Calu3 (cell line): ENCODE results near the gene RIOK3. TPM values are rescaled to one million over a fixed set of nuclear protein-coding genes. Genes with fewer than 3 reads are reported as not detected.
"Not testable (repeated sequence)": the region's sequence is repeated elsewhere in the genome, so short reads cannot be mapped to it uniquely, and the experiment has no call there.

Experiments
- BruUV-seq: library from RNA; stranded (reverse); fragments of 400-500 nt; replicated peaks from 2 replicates; lab custom pipeline; 2021; lab: Mats Ljungman, UMichigan
- CTCF ChIA-PET: fragments of 300-600 bp; sonication (Branson Sonifier 250); formaldehyde crosslinking; loops from one replicate; lab custom pipeline; 2022; ENCODE audit warnings: antibody characterized with exemption; lab: Charles Lee
- DNase-seq: peaks from one replicate; pipeline ENCODE4 v3.0.0; 2022
- H3K27ac Mint-ChIP-seq: one replicate; pipeline ENCODE4 v1.8.0; 2022; ENCODE audit warnings: mixed read lengths; ENCODE audit not compliant: unreplicated experiment
- H3K27me3 Mint-ChIP-seq: one replicate; pipeline ENCODE4 v1.8.0; 2022; ENCODE audit warnings: mixed read lengths; ENCODE audit not compliant: unreplicated experiment
- H3K36me3 Mint-ChIP-seq: one replicate; pipeline ENCODE4 v1.8.0; 2022; ENCODE audit warnings: mild to moderate bottlenecking, moderate library complexity, mixed read lengths; ENCODE audit not compliant: insufficient read depth, unreplicated experiment
- H3K4me1 Mint-ChIP-seq: one replicate; pipeline ENCODE4 v1.8.0; 2022; ENCODE audit warnings: mild to moderate bottlenecking, low read depth, mixed read lengths; ENCODE audit not compliant: unreplicated experiment
- H3K4me3 Mint-ChIP-seq: one replicate; pipeline ENCODE4 v1.8.0; 2022; ENCODE audit warnings: mild to moderate bottlenecking, low read depth, moderate library complexity, mixed read lengths; ENCODE audit not compliant: unreplicated experiment
- H3K9me3 Mint-ChIP-seq: one replicate; pipeline ENCODE4 v1.8.0; 2022; ENCODE audit warnings: low read depth, mixed read lengths; ENCODE audit not compliant: unreplicated experiment
- CTCF ChIP-seq: fragments of 200-600 bp; IDR thresholded peaks from one replicate; pipeline ENCODE4 v1.8.0; 2022; ENCODE audit warnings: antibody characterized with exemption; ENCODE audit not compliant: unreplicated experiment
- intact Hi-C: fragments of 100-400 bp; cut with micrococcal nuclease; formaldehyde crosslinking; loops from one replicate; pipeline ENCODE4 v1.10.0; 2022; ENCODE audit not compliant: unreplicated experiment
- total RNA-seq: library from RNA; stranded (reverse); gene quantifications from 2 replicates; pipeline ENCODE4 v1.2.3, GENCODE V29; 2022

Gene RIOK3
- total RNA-seq, 1 experiment from 2014 or later, result 91.1 TPM

DNA sequence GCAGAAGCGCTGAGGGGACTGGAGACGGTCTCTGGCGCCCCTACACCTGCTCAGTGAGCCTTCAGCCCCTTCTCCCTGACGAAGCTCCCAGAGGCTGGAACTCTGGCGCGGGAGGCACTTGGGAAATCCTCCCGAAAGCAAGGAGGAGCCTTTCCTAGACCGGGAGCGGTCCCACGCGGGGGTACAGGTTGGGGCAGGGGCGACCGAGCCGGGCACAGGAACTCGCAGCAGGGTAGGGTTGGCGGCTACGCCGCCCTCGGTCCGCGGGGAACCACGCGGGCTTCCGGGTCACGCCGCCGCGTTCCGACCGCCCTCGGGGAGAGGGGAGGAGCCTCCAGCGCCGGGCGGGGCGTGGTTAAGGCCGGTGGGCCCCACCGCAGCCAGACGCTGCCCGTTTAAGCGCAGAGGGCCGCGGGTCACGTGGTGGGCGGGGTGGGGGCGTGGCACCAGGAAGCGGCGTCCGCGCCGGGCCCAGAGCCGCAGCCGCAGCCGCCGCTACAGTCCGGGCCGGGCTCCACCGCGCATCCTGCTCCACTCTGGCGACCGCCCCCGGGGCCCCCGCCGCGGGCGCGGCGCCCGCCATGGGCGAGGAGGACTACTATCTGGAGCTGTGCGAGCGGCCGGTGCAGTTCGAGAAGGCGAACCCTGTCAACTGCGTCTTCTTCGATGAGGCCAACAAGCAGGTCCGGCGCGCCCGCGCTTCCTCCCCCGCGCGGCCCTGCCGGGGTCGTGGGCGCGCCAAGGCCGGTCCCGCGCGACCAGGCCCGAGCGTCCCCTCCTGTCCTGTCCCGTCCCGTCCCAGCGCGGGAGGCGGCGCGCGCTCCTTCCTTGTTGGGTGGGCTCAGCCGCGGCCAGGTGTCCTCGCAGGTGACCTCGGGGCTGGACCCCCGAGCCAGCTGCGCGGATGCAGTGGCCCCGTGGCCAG, 50.2 kb downstream of the RIOK3 start, which contains the start of gene RMC1:
TSS of gene RMC1 (plus strand) at position 474 of the 925 bp plus-strand sequence. CDS start at position 582, 108 bp downstream.
- CTCF ChIA-PET, result no interaction called here
- peaks cover 32% of the 10 kb centered on the region for H3K36me3 Mint-ChIP-seq
- no peaks in the 10 kb centered on the region for H3K9me3 Mint-ChIP-seq
- H3K4me1 Mint-ChIP-seq, result peaks cover 17% of the 10 kb centered on the region
- H3K4me3 Mint-ChIP-seq, result peak within 1 kb of the TSS; percentile 96
- peak; percentile 98 for DNase-seq
- intact Hi-C loops, result loop anchor here (5.0 kb wide), 2 partner anchors 209 to 309 kb away; no protein-coding TSS in a partner anchor
- TF ChIP-seq CTCF, result no peak
- no TSS peak for BruUV-seq
- H3K27me3 Mint-ChIP-seq, result no peaks in the 10 kb centered on the region
- peak within 1 kb of the TSS; percentile 87 for H3K27ac Mint-ChIP-seq

DNA sequence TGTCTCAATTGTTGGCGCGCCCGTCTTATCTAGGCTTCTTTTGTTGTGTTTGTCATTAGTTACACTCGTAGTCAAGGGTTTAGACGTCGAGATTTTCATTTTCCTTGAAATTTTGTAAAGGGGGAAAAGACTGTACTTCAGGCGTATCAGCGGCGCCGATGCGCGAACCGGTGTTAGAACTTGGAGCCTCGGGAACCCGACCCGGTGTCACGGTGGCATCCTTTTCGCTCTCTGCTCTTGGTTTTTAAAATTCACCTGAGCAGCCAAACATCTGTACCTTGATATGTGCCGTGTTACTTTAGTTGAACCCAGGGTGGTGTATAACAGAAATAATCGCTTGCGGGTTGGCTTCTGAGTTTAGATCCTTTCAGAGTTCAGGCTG, 50.9 kb downstream of the RIOK3 start:
- CTCF ChIA-PET, result no interaction called here
- TF ChIP-seq CTCF, result no peak
- H3K36me3 Mint-ChIP-seq, result peaks cover 32% of the 10 kb centered on the region
- intact Hi-C loops, result loop anchor here (5.0 kb wide), 2 partner anchors 208 to 308 kb away; no protein-coding TSS in a partner anchor
- peaks cover 17% of the 10 kb centered on the region for H3K4me1 Mint-ChIP-seq
- no peak for DNase-seq
- H3K9me3 Mint-ChIP-seq, result no peaks in the 10 kb centered on the region
- H3K27ac Mint-ChIP-seq, result peak overlapping the region; percentile 87
- no peaks in the 10 kb centered on the region for H3K27me3 Mint-ChIP-seq
- H3K4me3 Mint-ChIP-seq, result peak overlapping the region; percentile 96
- no TSS peak for BruUV-seq

GRCh38 chr18:23504720-23505119, 51.6 kb downstream of the RIOK3 start:
- intact Hi-C loops, result loop anchor here (5.0 kb wide), 2 partner anchors 208 to 308 kb away; no protein-coding TSS in a partner anchor
- CTCF ChIA-PET, result no interaction called here
- Mint-ChIP-seq H3K27me3 (no peaks in the 10 kb centered on the region), H3K4me3 (peak overlapping the region; percentile 96), H3K9me3 (no peaks in the 10 kb centered on the region), H3K27ac (no peak overlapping the region), H3K36me3 (peaks cover 32% of the 10 kb centered on the region), H3K4me1 (peaks cover 17% of the 10 kb centered on the region)
- no peak for DNase-seq
- no peak for TF ChIP-seq CTCF
- no TSS peak for BruUV-seq

- no peak for TF ChIP-seq CTCF
- Mint-ChIP-seq H3K4me1 (peaks cover 17% of the 10 kb centered on the region), H3K27ac (no peak overlapping the region), H3K36me3 (peaks cover 41% of the 10 kb centered on the region), H3K27me3 (no peaks in the 10 kb centered on the region), H3K4me3 (no peak overlapping the region), H3K9me3 (no peaks in the 10 kb centered on the region)
- no TSS peak for BruUV-seq
- no peak for DNase-seq
- CTCF ChIA-PET, result no interaction called here
- intact Hi-C loops, result no loop called here
Measured at GRCh38 chr18:23506393-23506792, 53.3 kb downstream of the RIOK3 start.

DNA sequence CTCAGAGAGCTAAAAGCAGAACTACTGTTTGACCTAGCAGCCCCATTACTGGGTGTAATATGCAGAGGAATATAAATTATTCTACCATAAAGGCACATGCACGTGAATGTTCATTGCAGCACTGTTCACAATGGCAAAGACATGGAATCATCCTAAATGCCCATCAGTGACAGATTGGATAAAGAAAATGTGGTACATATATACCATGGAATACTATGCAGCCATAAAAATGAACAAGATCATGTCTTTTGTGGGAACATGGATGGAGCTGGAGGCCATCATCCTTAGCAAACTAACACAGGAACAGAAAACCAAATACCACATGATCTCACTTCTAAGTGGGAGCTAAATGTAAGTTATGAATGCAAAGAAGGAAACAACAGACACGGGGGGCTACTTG, 57.8 kb downstream of the RIOK3 start:
- CTCF ChIA-PET, result interaction anchor here (0.5 kb wide), 1 partner anchor 37 kb away, joined by 8 read pairs; no protein-coding TSS in a partner anchor
- H3K27me3 Mint-ChIP-seq, intact Hi-C loops, DNase-seq, H3K9me3 Mint-ChIP-seq, H3K4me1 Mint-ChIP-seq, H3K4me3 Mint-ChIP-seq, BruUV-seq, H3K27ac Mint-ChIP-seq: not testable (repeated sequence)
- peaks cover 23% of the 10 kb centered on the region for H3K36me3 Mint-ChIP-seq

DNA sequence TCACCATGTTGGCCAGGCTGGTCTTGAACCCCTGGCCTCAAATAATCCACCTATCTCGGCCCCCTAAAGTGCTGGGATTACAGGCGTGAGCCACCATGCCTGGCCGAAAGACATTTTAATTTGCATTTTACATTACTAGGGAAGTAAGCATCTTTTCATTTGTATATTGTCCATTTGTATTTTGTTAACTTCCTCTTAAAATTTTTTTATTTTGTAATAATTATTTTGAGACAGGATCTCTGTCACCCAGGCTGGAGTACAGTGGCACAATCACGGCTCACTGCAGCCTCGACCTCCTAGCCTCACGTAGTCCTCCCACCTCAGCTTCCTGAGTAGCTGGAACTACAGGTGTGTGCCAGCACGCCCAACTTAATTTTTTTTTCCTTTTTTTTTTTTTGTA, 59.1 kb downstream of the RIOK3 start:
- H3K27me3 Mint-ChIP-seq, H3K27ac Mint-ChIP-seq, intact Hi-C loops, H3K9me3 Mint-ChIP-seq, H3K4me1 Mint-ChIP-seq, DNase-seq, BruUV-seq, H3K4me3 Mint-ChIP-seq: not testable (repeated sequence)
- H3K36me3 Mint-ChIP-seq, result peaks cover 28% of the 10 kb centered on the region
- CTCF ChIA-PET, result interaction anchor here (0.7 kb wide), 1 partner anchor 50 kb away, joined by 5 read pairs; no protein-coding TSS in a partner anchor
